ENCODE results near the gene RPL11. TPM values are rescaled to one million over a fixed set of nuclear protein-coding genes. Genes with fewer than 3 reads are reported as not detected.

Gene RPL11
- total RNA-seq, 1 donor from 2014 or later, result 1,434 TPM

GRCh38 chr1:23698466-23698865 is 6.9 kb downstream of the RPL11 start:
- H3K27ac ChIP-seq (ENCODE audit: low read depth, low read length), result no peak overlapping the region
- peaks cover 45 to 71% (median 60%) of the 10 kb centered on the region in 3 donors for H3K36me3 ChIP-seq (ENCODE audit: control insufficient read depth in 3 of 3, insufficient read depth in 3 of 3, low read length in 3 of 3)
- H3K9ac ChIP-seq (ENCODE audit: low read depth in 1 of 3, low read length in 3 of 3), result no peak overlapping the region
- H3K9me3 ChIP-seq (ENCODE audit: control insufficient read depth in 3 of 3, low read length in 3 of 3), result no peaks in the 10 kb centered on the region
- peaks cover 25 to 34% (median 31%) of the 10 kb centered on the region in 3 donors for H3K4me1 ChIP-seq (ENCODE audit: control insufficient read depth in 3 of 3, insufficient read depth in 3 of 3, low read length in 3 of 3)
- H3K4me3 ChIP-seq (ENCODE audit: low read length in 3 of 3), result no peak overlapping the region
- no peaks in the 10 kb centered on the region for H3K27me3 ChIP-seq (ENCODE audit: control insufficient read depth in 3 of 3, insufficient read depth in 3 of 3, low read length in 3 of 3)

GRCh38 chr1:23699280-23700179 is 7.9 kb downstream of the RPL11 start:
- no peak overlapping the region for H3K27ac ChIP-seq (ENCODE audit: low read depth, low read length)
- peaks cover 14 to 23% (median 22%) of the 10 kb centered on the region in 3 donors for H3K4me1 ChIP-seq (ENCODE audit: control insufficient read depth in 3 of 3, insufficient read depth in 3 of 3, low read length in 3 of 3)
- no peaks in the 10 kb centered on the region for H3K9me3 ChIP-seq (ENCODE audit: control insufficient read depth in 3 of 3, low read length in 3 of 3)
- H3K36me3 ChIP-seq (ENCODE audit: control insufficient read depth in 3 of 3, insufficient read depth in 3 of 3, low read length in 3 of 3), result peaks cover 36 to 60% (median 51%) of the 10 kb centered on the region in 3 donors
- no peak overlapping the region for H3K9ac ChIP-seq (ENCODE audit: low read depth in 1 of 3, low read length in 3 of 3)
- no peak overlapping the region for H3K4me3 ChIP-seq (ENCODE audit: low read length in 3 of 3)
- no peaks in the 10 kb centered on the region for H3K27me3 ChIP-seq (ENCODE audit: control insufficient read depth in 3 of 3, insufficient read depth in 3 of 3, low read length in 3 of 3)

DNA sequence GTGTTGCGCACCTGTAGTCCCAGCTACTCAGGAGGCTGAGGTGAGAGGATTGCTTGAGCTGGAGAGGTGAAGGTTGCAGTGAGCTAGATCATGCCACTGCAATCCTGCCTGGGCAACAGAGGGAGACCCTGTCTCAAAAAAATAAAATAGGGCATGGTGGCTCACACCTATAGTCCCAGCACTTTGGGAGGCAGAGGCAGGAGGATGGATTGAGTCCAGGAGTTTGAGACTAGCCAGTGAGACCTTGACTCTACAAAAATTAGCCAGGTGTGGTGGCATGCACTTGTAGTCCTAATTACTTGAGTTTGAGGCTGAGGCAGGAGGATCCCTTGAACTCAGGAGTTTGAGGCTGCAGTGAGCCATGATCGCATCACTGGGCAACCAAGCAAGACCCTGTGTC is 9.7 kb downstream of the RPL11 start:
- H3K36me3 ChIP-seq (ENCODE audit: control insufficient read depth in 3 of 3, insufficient read depth in 3 of 3, low read length in 3 of 3), result peaks cover 20 to 48% (median 36%) of the 10 kb centered on the region in 3 donors
- H3K27me3 ChIP-seq (ENCODE audit: control insufficient read depth in 3 of 3, insufficient read depth in 3 of 3, low read length in 3 of 3), result no peaks in the 10 kb centered on the region

GRCh38 chr1:23701996-23702395 is 10.4 kb downstream of the RPL11 start:
- H3K9me3 ChIP-seq (ENCODE audit: control insufficient read depth in 3 of 3, low read length in 3 of 3), result no peaks in the 10 kb centered on the region
- H3K9ac ChIP-seq (ENCODE audit: low read depth in 1 of 3, low read length in 3 of 3), result no peak overlapping the region
- H3K27me3 ChIP-seq (ENCODE audit: control insufficient read depth in 3 of 3, insufficient read depth in 3 of 3, low read length in 3 of 3), result no peaks in the 10 kb centered on the region
- H3K36me3 ChIP-seq (ENCODE audit: control insufficient read depth in 3 of 3, insufficient read depth in 3 of 3, low read length in 3 of 3), result peaks cover 15 to 41% (median 31%) of the 10 kb centered on the region in 3 donors
- no peak overlapping the region for H3K27ac ChIP-seq (ENCODE audit: low read depth, low read length)
- no peak overlapping the region for H3K4me3 ChIP-seq (ENCODE audit: low read length in 3 of 3)
- H3K4me1 ChIP-seq (ENCODE audit: control insufficient read depth in 3 of 3, insufficient read depth in 3 of 3, low read length in 3 of 3), result peaks cover 0 to 2% (median 0%) of the 10 kb centered on the region in 3 donors

More for the DNA sequence above, 9.7 kb downstream of the RPL11 start:
- Histone ChIP-seq H3K9me3 (ENCODE audit: control insufficient read depth in 3 of 3, low read length in 3 of 3) (no peaks in the 10 kb centered on the region), H3K9ac (ENCODE audit: low read depth in 1 of 3, low read length in 3 of 3) (no peak overlapping the region), H3K27ac (ENCODE audit: low read depth, low read length) (no peak overlapping the region), H3K4me3 (ENCODE audit: low read length in 3 of 3) (no peak overlapping the region), H3K4me1 (ENCODE audit: control insufficient read depth in 3 of 3, insufficient read depth in 3 of 3, low read length in 3 of 3) (peaks cover 2 to 6% (median 5%) of the 10 kb centered on the region in 3 donors)

DNA sequence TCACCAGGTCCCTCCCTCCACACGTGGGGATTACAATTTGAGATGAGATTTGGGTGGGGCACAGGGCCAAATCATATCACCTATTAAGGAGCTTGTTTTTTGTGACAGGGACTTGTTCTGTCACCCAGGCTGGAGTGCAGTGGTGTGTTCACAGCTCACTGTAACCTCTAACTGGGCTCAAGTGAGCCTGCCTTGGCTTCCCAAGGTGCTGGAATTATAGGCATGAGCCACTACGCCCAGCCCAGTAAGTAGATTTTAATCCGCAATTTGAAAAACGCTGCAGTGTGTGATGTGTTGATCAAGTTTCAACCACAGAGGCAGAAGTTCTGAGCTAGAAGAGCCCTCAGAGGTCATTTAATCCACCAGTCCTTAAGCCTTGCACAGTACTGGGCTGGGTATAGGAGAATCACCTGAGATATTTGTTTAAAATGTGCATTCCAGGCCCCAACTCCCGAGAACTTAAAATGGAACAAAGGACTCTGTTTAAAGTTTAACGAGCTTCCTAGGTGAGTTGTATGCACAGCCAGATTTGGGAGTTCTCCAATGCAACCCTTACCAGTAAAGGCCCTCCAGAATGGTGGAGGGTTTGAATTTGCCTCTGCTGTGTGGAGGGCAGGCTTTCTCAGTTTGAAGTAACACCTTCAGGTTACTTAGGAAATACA is 13.4 kb downstream of the RPL11 start:
- H3K4me3 ChIP-seq (ENCODE audit: low read length in 3 of 3), result no peak overlapping the region
- no peak overlapping the region for H3K9ac ChIP-seq (ENCODE audit: low read depth in 1 of 3, low read length in 3 of 3)
- no peak overlapping the region for H3K27ac ChIP-seq (ENCODE audit: low read depth, low read length)
- no peaks in the 10 kb centered on the region for H3K9me3 ChIP-seq (ENCODE audit: control insufficient read depth in 3 of 3, low read length in 3 of 3)
- no peaks in the 10 kb centered on the region for H3K4me1 ChIP-seq (ENCODE audit: control insufficient read depth in 3 of 3, insufficient read depth in 3 of 3, low read length in 3 of 3)
- H3K27me3 ChIP-seq (ENCODE audit: control insufficient read depth in 3 of 3, insufficient read depth in 3 of 3, low read length in 3 of 3), result no peaks in the 10 kb centered on the region
- peaks cover 5 to 21% (median 12%) of the 10 kb centered on the region in 3 donors for H3K36me3 ChIP-seq (ENCODE audit: control insufficient read depth in 3 of 3, insufficient read depth in 3 of 3, low read length in 3 of 3)

DNA sequence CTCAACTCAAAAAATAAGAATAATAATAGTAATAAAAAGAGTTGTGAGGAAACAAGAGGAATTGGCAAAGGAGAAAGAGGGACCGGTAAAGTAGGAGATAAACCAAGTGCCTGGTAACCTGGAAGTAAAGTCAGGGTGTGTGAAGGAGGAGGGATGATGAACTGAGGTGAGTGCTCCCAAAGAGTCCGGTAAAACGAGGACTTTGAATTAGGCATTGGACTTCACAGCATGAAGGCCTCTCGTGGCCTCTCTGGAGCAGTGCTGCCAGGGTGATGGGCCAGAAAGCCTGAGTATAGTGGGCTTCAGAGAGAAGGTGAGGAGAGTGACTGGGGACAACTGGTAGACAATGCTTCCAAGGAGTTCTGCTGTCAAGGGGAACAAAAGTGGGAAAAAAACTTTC is 17.6 kb downstream of the RPL11 start:
- H3K9ac ChIP-seq (ENCODE audit: low read depth in 1 of 3, low read length in 3 of 3), result no peak overlapping the region
- peaks cover 0 to 9% (median 8%) of the 10 kb centered on the region in 3 donors for H3K36me3 ChIP-seq (ENCODE audit: control insufficient read depth in 3 of 3, insufficient read depth in 3 of 3, low read length in 3 of 3)
- H3K9me3 ChIP-seq (ENCODE audit: control insufficient read depth in 3 of 3, low read length in 3 of 3), result no peaks in the 10 kb centered on the region
- H3K27me3 ChIP-seq (ENCODE audit: control insufficient read depth in 3 of 3, insufficient read depth in 3 of 3, low read length in 3 of 3), result no peaks in the 10 kb centered on the region
- H3K4me3 ChIP-seq (ENCODE audit: low read length in 3 of 3), result no peak overlapping the region
- H3K4me1 ChIP-seq (ENCODE audit: control insufficient read depth in 3 of 3, insufficient read depth in 3 of 3, low read length in 3 of 3), result no peaks in the 10 kb centered on the region
- no peak overlapping the region for H3K27ac ChIP-seq (ENCODE audit: low read depth, low read length)

GRCh38 chr1:23718482-23718881 is 26.9 kb downstream of the RPL11 start:
- Histone ChIP-seq H3K4me3 (ENCODE audit: low read length in 3 of 3) (no peak overlapping the region), H3K36me3 (ENCODE audit: control insufficient read depth in 3 of 3, insufficient read depth in 3 of 3, low read length in 3 of 3) (no peaks in the 10 kb centered on the region), H3K9ac (ENCODE audit: low read depth in 1 of 3, low read length in 3 of 3) (no peak overlapping the region), H3K27ac (ENCODE audit: low read depth, low read length) (no peak overlapping the region), H3K9me3 (ENCODE audit: control insufficient read depth in 3 of 3, low read length in 3 of 3) (no peaks in the 10 kb centered on the region), H3K27me3 (ENCODE audit: control insufficient read depth in 3 of 3, insufficient read depth in 3 of 3, low read length in 3 of 3) (no peaks in the 10 kb centered on the region), H3K4me1 (ENCODE audit: control insufficient read depth in 3 of 3, insufficient read depth in 3 of 3, low read length in 3 of 3) (peaks cover 3 to 9% (median 7%) of the 10 kb centered on the region in 3 donors)

DNA sequence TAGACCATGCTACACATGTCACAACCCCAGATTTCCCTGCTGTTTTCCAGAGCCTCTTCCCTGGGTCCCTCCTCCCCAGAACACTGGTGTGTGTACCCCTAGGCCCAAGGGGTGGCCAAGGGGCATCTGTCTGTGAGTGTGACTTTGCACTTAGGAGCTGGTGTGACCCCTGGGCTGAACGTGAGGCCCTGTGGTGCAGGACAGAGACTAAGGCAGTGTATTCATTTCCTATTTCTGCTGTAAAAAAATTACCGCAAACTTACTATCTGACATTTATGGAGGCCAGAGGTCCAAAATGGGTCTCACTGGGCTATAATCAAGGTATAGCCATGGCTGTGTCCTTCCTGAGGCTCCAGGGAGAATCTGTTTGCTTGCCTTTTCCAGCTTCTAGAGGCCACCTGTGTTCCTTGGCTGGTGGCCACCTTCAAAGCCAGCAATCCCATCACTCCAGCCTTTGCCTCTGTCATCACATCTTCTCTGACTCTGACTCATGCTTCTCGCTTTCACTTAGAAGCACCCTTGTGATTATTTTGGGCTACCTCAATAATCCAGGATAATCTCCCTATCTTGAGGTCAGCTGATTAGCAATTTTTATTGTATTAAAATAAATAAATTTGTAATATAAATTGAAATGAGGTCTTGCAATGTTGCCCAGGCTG is 27.7 kb downstream of the RPL11 start:
- Histone ChIP-seq H3K9ac (ENCODE audit: low read depth in 1 of 3, low read length in 3 of 3) (no peak overlapping the region), H3K36me3 (ENCODE audit: control insufficient read depth in 3 of 3, insufficient read depth in 3 of 3, low read length in 3 of 3) (no peaks in the 10 kb centered on the region), H3K4me1 (ENCODE audit: control insufficient read depth in 3 of 3, insufficient read depth in 3 of 3, low read length in 3 of 3) (peaks cover 3 to 9% (median 7%) of the 10 kb centered on the region in 3 donors), H3K9me3 (ENCODE audit: control insufficient read depth in 3 of 3, low read length in 3 of 3) (no peaks in the 10 kb centered on the region), H3K4me3 (ENCODE audit: low read length in 3 of 3) (no peak overlapping the region), H3K27me3 (ENCODE audit: control insufficient read depth in 3 of 3, insufficient read depth in 3 of 3, low read length in 3 of 3) (no peaks in the 10 kb centered on the region), H3K27ac (ENCODE audit: low read depth, low read length) (no peak overlapping the region)

- no peaks in the 10 kb centered on the region for H3K36me3 ChIP-seq (ENCODE audit: control insufficient read depth in 3 of 3, insufficient read depth in 3 of 3, low read length in 3 of 3)
- no peak overlapping the region for H3K27ac ChIP-seq (ENCODE audit: low read depth, low read length)
- no peak overlapping the region for H3K9ac ChIP-seq (ENCODE audit: low read depth in 1 of 3, low read length in 3 of 3)
- H3K9me3 ChIP-seq (ENCODE audit: control insufficient read depth in 3 of 3, low read length in 3 of 3), result no peaks in the 10 kb centered on the region
- no peak overlapping the region for H3K4me3 ChIP-seq (ENCODE audit: low read length in 3 of 3)
- peaks cover 3 to 9% (median 7%) of the 10 kb centered on the region in 3 donors for H3K4me1 ChIP-seq (ENCODE audit: control insufficient read depth in 3 of 3, insufficient read depth in 3 of 3, low read length in 3 of 3)
- H3K27me3 ChIP-seq (ENCODE audit: control insufficient read depth in 3 of 3, insufficient read depth in 3 of 3, low read length in 3 of 3), result no peaks in the 10 kb centered on the region
Observed at GRCh38 chr1:23720256-23720995, 28.8 kb downstream of the RPL11 start.
